ENCODE measurements around the gene RTN4R.

DNA sequence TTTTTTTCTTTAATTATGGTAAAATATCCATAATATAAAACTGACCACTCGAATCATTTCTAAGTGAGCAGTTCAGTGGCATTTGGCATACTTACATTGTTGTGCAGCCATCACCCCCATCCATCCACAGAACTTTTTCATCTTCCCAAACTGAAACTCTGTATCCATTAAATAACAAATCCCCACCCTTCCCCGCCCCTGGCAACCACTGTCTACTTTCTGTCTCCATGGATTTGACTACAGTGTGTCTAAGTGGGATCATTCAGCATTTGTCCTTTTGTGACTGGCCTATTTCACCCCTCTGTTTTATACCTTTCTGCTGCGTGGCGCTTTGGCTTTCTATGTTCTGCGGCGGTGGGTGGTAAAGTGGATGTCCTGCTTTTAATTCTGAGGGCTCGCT, 49.1 kb downstream of the RTN4R start:
- TF ChIP-seq, protein P1, sequence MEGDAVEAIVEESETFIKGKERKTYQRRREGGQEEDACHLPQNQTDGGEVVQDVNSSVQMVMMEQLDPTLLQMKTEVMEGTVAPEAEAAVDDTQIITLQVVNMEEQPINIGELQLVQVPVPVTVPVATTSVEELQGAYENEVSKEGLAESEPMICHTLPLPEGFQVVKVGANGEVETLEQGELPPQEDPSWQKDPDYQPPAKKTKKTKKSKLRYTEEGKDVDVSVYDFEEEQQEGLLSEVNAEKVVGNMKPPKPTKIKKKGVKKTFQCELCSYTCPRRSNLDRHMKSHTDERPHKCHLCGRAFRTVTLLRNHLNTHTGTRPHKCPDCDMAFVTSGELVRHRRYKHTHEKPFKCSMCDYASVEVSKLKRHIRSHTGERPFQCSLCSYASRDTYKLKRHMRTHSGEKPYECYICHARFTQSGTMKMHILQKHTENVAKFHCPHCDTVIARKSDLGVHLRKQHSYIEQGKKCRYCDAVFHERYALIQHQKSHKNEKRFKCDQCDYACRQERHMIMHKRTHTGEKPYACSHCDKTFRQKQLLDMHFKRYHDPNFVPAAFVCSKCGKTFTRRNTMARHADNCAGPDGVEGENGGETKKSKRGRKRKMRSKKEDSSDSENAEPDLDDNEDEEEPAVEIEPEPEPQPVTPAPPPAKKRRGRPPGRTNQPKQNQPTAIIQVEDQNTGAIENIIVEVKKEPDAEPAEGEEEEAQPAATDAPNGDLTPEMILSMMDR (IDR thresholded peaks at IDR 0.05 in 4 of 5, conservative IDR thresholded peaks at IDR 0.05 in 1 of 5) = no peak
- no peak for TF ChIP-seq POLR2A (IDR thresholded peaks at IDR 0.05)
